T-helper 9 cell (primary cell): ENCODE data around the gene CYP2F1.
"Not testable (repeated sequence)": the region's sequence is repeated elsewhere in the genome, so short reads cannot be mapped to it uniquely, and the experiment has no call there.

Experiments used
- DNase-seq: peaks from one replicate; pipeline ENCODE4 v3.0.0-alpha.2; 2020
- total RNA-seq, 2 donors: gene quantifications; one replicate each; lab custom pipeline; 2026; lab: John Stamatoyannopoulos, UW

CYP2F1 gene
- 0.07 to 0.48 reads per million in 2 donors for total RNA-seq

- DNase-seq, result no peak
These were observed at the start of gene CYP2F1 for GRCh38 chr19:41114132-41114531. Gene CYP2F1 (plus strand): TSS chr19:41114432. CDS start chr19:41116189, 1,757 bp downstream.

- no peak for DNase-seq
These were observed 49.2 kb upstream of the CYP2F1 start for GRCh38 chr19:41064974-41065569.

GRCh38 chr19:41076286-41076685 is 37.9 kb upstream of the CYP2F1 start:
- DNase-seq, result no peak

GRCh38 chr19:41083516-41083915 is 30.7 kb upstream of the CYP2F1 start:
- no peak for DNase-seq

GRCh38 chr19:41085748-41086415 is 28.4 kb upstream of the CYP2F1 start:
- no peak for DNase-seq

GRCh38 chr19:41088151-41088550 is 26.1 kb upstream of the CYP2F1 start, which contains the start of gene CYP2A13:
Gene CYP2A13 (plus strand): TSS chr19:41088451. CDS start chr19:41088472, 21 bp downstream.
- no peak for DNase-seq

- DNase-seq, result no peak
These were observed 24.3 kb upstream of the CYP2F1 start for GRCh38 chr19:41089959-41090358.

GRCh38 chr19:41095703-41096102 is 18.5 kb upstream of the CYP2F1 start:
- no peak for DNase-seq

GRCh38 chr19:41096353-41096752 is 17.9 kb upstream of the CYP2F1 start:
- DNase-seq, result no peak

GRCh38 chr19:41097302-41097701 is 16.9 kb upstream of the CYP2F1 start:
- no peak for DNase-seq

GRCh38 chr19:41098762-41099161 is 15.5 kb upstream of the CYP2F1 start:
- no peak for DNase-seq

- DNase-seq, result not testable (repeated sequence)
These were observed 12.0 kb upstream of the CYP2F1 start for GRCh38 chr19:41102210-41102609.

- DNase-seq, result no peak
These were observed 8.1 kb upstream of the CYP2F1 start for GRCh38 chr19:41106177-41106576.

GRCh38 chr19:41111296-41111695 is 2.9 kb upstream of the CYP2F1 start:
- no peak for DNase-seq

GRCh38 chr19:41111750-41112295 is 2.4 kb upstream of the CYP2F1 start:
- DNase-seq, result no peak

- no peak for DNase-seq
These were observed 1.4 kb upstream of the CYP2F1 start for GRCh38 chr19:41112728-41113290.

GRCh38 chr19:41116261-41116660 is 2.0 kb downstream of the CYP2F1 start:
- DNase-seq, result no peak

- DNase-seq, result peak; percentile 62
These were observed 7.0 kb downstream of the CYP2F1 start for GRCh38 chr19:41120929-41121911.

GRCh38 chr19:41122846-41123245 is 8.6 kb downstream of the CYP2F1 start:
- DNase-seq, result not testable (repeated sequence)

- DNase-seq, result no peak
These were observed 9.6 kb downstream of the CYP2F1 start for GRCh38 chr19:41123716-41124294.

GRCh38 chr19:41126765-41127203 is 12.6 kb downstream of the CYP2F1 start:
- peak; percentile 58 for DNase-seq

GRCh38 chr19:41127362-41127761 is 13.1 kb downstream of the CYP2F1 start:
- not testable (repeated sequence) for DNase-seq
